Subcutaneous abdominal adipose tissue (tissue), 5 donors: ENCODE results near the gene NALCN.

Experiments used
- H3K27ac ChIP-seq: one replicate; pipeline ENCODE4 v1.7.0; 2013; ENCODE audit warnings: low read depth, mild to moderate bottlenecking, inconsistent platforms, low read length, moderate library complexity
- H3K27me3 ChIP-seq, 5 donors: one replicate each; pipeline ENCODE4 v1.7.0; 2013; ENCODE audit warnings: low read length in 5 of 5, inconsistent platforms in 1 of 5; ENCODE audit not compliant: control insufficient read depth in 5 of 5, insufficient read depth in 4 of 5
- H3K36me3 ChIP-seq, 5 donors: one replicate each; pipeline ENCODE4 v1.7.0; 2013; ENCODE audit warnings: low read length in 5 of 5; ENCODE audit not compliant: control insufficient read depth in 5 of 5, insufficient read depth in 5 of 5
- H3K4me1 ChIP-seq, 5 donors: one replicate each; pipeline ENCODE4 v1.7.0; 2013; ENCODE audit warnings: low read length in 5 of 5, mild to moderate bottlenecking in 3 of 5, moderate library complexity in 1 of 5; ENCODE audit not compliant: control insufficient read depth in 5 of 5, insufficient read depth in 5 of 5
- H3K4me3 ChIP-seq, 5 donors: one replicate each; pipeline ENCODE4 v1.7.0; 2013; ENCODE audit warnings: low read length in 5 of 5, low read depth in 1 of 5
- H3K9ac ChIP-seq, 5 donors: one replicate each; pipeline ENCODE4 v1.7.0; 2013; ENCODE audit warnings: low read length in 5 of 5, mild to moderate bottlenecking in 4 of 5, moderate library complexity in 3 of 5
- H3K9me3 ChIP-seq, 5 donors: one replicate each; pipeline ENCODE4 v1.7.0; 2013; ENCODE audit warnings: low read length in 5 of 5; ENCODE audit not compliant: control insufficient read depth in 5 of 5
- donor health status: healthy.
- donor health status: healthy.
- donor health status: healthy.
- donor health status: healthy.
- donor health status: healthy.

The NALCN gene

DNA sequence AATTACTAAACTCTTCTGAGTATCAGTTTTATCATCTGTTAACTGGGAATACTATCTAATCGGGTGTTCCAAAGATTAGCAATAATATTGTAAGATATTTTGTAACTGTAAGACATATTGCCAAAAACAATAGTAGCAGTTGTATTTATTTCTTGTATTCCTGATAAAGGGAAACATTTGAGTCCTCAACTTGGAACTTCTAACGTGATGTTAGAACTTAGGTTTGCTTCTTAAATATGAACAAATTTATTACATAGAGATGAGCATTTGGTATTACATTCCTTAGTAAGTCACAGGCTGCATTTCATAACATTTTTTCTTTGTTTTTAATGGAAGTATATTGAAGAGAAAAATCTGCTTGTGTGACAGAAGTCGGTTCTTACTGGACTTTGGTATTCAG, 225.3 kb downstream of the NALCN start:
- Histone ChIP-seq H3K4me3 (no peak overlapping the region), H3K4me1 (no peaks in the 10 kb centered on the region), H3K36me3 (no peaks in the 10 kb centered on the region), H3K9ac (no peak overlapping the region), H3K27me3 (no peaks in the 10 kb centered on the region), H3K27ac (no peak overlapping the region), H3K9me3 (no peaks in the 10 kb centered on the region)

DNA sequence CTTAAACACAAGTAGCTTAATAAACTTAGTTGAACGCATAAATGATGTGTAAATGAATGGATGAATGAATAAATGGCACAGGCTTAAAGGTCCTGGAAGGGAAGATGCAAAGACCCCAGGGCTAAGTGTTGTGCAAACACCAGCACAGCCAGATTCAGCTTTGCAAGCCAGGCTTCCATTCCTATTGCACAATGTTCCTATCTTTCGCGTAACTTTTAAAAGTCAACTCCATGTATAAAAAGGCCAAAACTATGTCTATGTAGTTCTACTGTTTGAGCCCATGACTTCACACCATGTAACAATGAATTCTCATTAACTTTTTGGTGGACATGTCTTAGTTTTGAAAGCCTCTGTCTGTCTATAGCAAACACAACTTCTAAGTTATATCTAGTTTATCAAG, 226.0 kb downstream of the NALCN start:
- no peaks in the 10 kb centered on the region for H3K27me3 ChIP-seq
- H3K27ac ChIP-seq: no peak overlapping the region
- H3K4me1 ChIP-seq: no peaks in the 10 kb centered on the region
- no peak overlapping the region for H3K9ac ChIP-seq
- no peak overlapping the region for H3K4me3 ChIP-seq
- H3K9me3 ChIP-seq: no peaks in the 10 kb centered on the region
- no peaks in the 10 kb centered on the region for H3K36me3 ChIP-seq

DNA sequence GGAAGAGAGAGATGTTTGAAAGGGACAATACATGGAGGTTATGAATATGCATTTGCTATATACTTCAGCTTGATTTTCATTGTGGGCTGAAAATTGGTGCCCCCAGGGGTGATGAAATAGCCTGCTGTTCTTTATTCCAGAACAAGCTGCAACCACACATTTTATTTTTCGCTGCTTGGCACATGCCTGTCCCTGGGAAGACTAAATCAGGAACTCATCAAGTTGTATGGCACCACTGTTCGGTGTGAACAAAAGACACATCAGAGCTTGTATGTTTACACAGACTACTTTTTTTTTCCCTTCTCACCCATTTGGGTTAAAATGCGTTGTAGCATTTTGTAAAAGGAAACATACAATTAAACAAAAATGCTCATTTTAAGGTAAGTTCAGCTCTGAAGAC, 230.7 kb downstream of the NALCN start:
- no peak overlapping the region for H3K4me3 ChIP-seq
- H3K36me3 ChIP-seq: no peaks in the 10 kb centered on the region
- H3K4me1 ChIP-seq: no peaks in the 10 kb centered on the region

DNA sequence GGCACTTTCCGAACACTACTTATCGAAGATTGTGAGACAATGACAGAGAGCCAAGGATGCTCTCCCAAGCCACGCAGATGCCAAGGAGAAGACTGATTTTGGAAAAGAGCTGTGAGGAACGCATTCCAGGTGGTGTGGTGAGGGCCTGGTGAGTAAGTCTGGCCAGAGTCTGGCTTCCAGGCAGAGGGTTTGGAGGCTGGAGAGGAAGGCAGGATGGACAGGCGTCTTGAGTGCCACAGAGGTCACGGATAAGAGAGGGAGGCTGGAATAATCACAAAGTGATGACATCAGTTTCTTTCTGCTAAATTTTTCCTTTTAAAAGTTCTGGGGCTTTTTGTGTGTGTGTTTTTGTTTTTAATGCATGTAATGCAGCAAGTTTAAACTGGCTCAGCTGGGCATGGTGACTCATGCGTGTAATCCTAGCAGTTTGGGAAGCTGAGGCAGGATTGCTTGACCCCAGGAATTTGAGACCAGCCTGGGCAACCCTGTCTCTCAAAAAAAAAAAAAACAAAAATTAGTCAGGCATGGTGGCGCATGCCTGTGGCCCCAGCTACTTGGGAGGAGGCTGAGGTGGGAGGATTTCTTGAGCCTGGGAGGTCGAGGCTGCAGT, 235.1 kb downstream of the NALCN start:
- no peak overlapping the region for H3K4me3 ChIP-seq
- H3K27ac ChIP-seq: no peak overlapping the region
- no peaks in the 10 kb centered on the region for H3K36me3 ChIP-seq
- peaks cover 0 to 2% (median 0%) of the 10 kb centered on the region in 5 donors for H3K9me3 ChIP-seq
- H3K9ac ChIP-seq: no peak overlapping the region
- no peaks in the 10 kb centered on the region for H3K27me3 ChIP-seq
- H3K4me1 ChIP-seq: no peaks in the 10 kb centered on the region

More for the DNA sequence above, 230.7 kb downstream of the NALCN start:
- Histone ChIP-seq H3K27me3 (no peaks in the 10 kb centered on the region), H3K9me3 (no peaks in the 10 kb centered on the region), H3K27ac (no peak overlapping the region), H3K9ac (no peak overlapping the region)

DNA sequence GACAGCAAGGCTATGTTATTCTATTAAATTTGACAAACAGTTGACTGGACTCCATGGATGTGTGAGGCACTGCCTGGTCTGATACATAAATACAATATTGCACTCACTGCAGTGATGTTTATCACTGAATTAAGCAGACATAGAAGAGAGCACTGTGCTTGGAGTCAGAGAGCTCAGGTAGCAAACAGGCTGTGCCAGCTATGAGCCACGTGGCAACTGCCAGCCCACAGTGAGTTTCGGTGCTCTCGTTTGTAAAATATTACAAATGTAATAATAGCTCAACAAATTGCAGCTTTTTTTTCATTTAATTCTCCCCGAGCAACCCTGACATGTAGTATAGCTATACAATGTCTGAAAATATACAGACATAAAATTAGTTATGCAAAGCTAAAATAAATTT, 237.3 kb downstream of the NALCN start:
- H3K9me3 ChIP-seq: peaks cover 0 to 2% (median 0%) of the 10 kb centered on the region in 5 donors
- no peaks in the 10 kb centered on the region for H3K27me3 ChIP-seq
- no peaks in the 10 kb centered on the region for H3K4me1 ChIP-seq
- no peak overlapping the region for H3K27ac ChIP-seq
- H3K36me3 ChIP-seq: no peaks in the 10 kb centered on the region
- H3K4me3 ChIP-seq: no peak overlapping the region
- no peak overlapping the region for H3K9ac ChIP-seq

DNA sequence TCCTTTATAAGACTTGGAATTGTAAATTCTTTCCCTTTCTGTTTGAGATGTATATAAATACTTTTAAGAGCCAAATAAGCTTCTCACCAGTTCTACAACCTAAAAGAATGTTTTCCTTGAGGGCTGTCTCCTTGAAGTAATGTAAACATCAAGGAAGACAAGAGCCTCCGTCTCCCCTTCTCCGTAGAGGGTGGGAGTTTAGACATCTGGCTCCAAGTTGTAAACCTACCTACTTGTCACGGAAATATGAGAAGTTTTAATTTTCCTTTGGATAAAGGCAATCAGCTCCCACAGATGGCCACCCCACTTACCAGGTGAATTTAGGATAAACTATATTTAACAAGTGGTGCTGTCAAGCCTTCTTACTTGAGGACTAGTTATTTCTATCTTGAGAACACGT, 237.9 kb downstream of the NALCN start:
- Histone ChIP-seq H3K9ac (no peak overlapping the region), H3K36me3 (no peaks in the 10 kb centered on the region), H3K4me1 (no peaks in the 10 kb centered on the region), H3K9me3 (peaks cover 0 to 2% (median 0%) of the 10 kb centered on the region in 5 donors), H3K27ac (no peak overlapping the region), H3K4me3 (no peak overlapping the region), H3K27me3 (no peaks in the 10 kb centered on the region)

DNA sequence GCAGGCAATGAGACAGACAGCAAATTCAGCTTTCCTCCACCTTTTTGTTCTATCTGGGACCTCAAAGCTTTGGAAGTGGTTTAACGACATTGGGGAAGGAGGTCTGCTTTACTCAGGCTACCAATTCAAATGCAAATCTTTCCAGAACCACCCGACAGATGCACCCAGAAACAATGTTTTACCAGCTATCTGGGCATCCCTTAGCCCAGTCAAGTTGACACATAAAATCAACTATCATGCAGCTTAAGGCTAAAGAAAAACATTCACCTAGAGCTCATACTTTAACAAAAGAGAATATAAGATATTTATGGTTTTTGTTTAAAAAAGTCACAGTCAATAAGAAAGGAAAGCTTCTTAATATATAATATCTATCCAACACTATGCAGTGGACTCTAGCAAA, 246.0 kb downstream of the NALCN start:
- Histone ChIP-seq H3K36me3 (no peaks in the 10 kb centered on the region), H3K27ac (no peak overlapping the region), H3K9ac (no peak overlapping the region), H3K4me1 (no peaks in the 10 kb centered on the region), H3K9me3 (no peaks in the 10 kb centered on the region), H3K27me3 (no peaks in the 10 kb centered on the region), H3K4me3 (no peak overlapping the region)

DNA sequence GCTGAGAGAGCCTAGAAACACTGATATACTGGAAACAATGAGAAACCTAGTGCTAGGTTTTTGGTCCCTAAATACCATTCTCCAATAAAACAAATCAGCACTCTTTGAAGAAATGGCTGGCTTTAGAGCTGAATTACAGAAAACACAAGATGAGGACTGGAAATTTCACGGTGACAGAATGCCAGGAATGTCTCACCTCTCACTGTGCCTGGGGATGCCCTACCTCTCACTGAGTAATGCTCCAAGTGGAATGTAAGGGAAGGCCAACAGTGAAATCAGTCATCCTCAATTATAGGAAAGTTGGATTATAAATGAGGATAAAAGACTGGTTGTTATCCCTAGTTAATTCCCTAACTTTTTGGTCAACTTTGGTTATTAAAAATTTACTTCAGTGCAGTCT, 259.0 kb downstream of the NALCN start:
- Histone ChIP-seq H3K4me3 (no peak overlapping the region), H3K27ac (no peak overlapping the region), H3K9ac (no peak overlapping the region), H3K9me3 (no peaks in the 10 kb centered on the region), H3K4me1 (no peaks in the 10 kb centered on the region), H3K36me3 (no peaks in the 10 kb centered on the region), H3K27me3 (peaks cover 0 to 2% (median 0%) of the 10 kb centered on the region in 5 donors)

DNA sequence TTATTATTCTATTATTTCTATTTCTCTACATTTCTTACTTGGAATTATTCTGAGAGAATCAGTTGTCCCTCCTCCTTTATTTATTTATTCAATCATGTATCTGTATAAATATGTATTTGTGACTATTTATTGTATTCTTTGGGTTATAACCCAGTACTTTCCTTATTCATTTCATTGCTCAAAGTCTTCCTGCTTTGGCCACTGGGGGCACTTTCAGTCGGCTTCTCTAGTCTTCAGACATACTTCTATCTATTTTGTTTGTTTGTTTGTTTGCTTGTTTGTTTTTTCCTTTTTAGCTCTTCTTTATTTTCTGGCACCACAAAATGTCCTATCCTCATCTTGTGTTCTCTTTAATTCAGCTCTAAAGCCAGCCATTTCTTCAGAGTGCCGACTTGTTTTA, 260.4 kb downstream of the NALCN start:
- Histone ChIP-seq H3K9ac (no peak overlapping the region), H3K36me3 (no peaks in the 10 kb centered on the region), H3K9me3 (no peaks in the 10 kb centered on the region), H3K4me1 (no peaks in the 10 kb centered on the region), H3K27ac (no peak overlapping the region), H3K27me3 (peaks cover 0 to 2% (median 0%) of the 10 kb centered on the region in 5 donors), H3K4me3 (no peak overlapping the region)

DNA sequence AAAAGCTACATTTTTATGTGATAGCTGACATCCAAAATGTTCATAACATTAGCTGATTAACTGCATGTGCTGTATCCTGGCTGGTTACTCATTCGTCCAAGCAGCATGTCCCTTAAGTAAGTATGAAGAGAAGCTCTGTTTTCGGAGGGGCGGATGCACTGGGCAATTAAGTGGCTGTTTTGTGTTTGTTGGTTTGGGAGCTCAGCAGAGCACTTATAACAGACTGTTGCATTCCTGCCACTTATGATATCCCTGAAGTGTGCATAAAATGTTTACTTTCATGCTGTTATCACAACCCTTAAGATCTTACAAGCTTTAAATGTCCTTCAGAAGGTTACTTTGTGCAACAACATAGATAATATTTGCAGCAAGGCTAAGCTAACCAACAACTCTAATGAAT, 264.1 kb downstream of the NALCN start:
- H3K4me1 ChIP-seq: no peaks in the 10 kb centered on the region
- no peaks in the 10 kb centered on the region for H3K36me3 ChIP-seq
- H3K9ac ChIP-seq: no peak overlapping the region
- H3K4me3 ChIP-seq: no peak overlapping the region
- peaks cover 0 to 18% (median 10%) of the 10 kb centered on the region in 5 donors for H3K27me3 ChIP-seq
- no peak overlapping the region for H3K27ac ChIP-seq
- no peaks in the 10 kb centered on the region for H3K9me3 ChIP-seq

DNA sequence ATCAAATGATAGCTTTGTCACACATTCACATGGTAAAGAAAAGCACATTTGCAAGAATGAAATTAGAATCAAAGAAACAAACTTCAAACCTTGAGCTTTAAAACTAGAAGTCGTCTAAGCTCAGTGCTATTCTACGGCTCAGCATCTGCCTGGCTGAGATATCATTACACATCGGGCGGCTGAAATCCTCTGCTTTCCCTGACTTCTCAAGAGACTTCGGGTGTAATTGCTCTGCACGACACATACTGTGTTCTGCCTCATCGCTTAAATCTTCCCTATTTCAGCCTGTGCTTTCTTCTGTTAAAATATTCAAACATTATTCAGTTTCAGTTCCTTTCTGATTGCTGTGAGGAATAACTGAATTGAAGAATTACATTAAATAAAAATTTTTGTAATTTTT, 265.3 kb downstream of the NALCN start:
- H3K9ac ChIP-seq: no peak overlapping the region
- H3K27ac ChIP-seq: no peak overlapping the region
- no peaks in the 10 kb centered on the region for H3K4me1 ChIP-seq
- no peak overlapping the region for H3K4me3 ChIP-seq
- no peaks in the 10 kb centered on the region for H3K9me3 ChIP-seq
- peaks cover 0 to 18% (median 10%) of the 10 kb centered on the region in 5 donors for H3K27me3 ChIP-seq
- no peaks in the 10 kb centered on the region for H3K36me3 ChIP-seq
